Type B pancreatic cell (in vitro differentiated cells): Measurements from ENCODE around the gene RAB10. TPM values are rescaled to one million over a fixed set of nuclear protein-coding genes. Genes with fewer than 3 reads are reported as not detected.

Experiments
- DNase-seq: peaks from one replicate; pipeline ENCODE4 v3.0.0; 2021; ENCODE audit warnings: mixed read lengths; ENCODE audit not compliant: unreplicated experiment; ENCODE audit errors: extremely low spot score
- H3K27ac Mint-ChIP-seq: 2 replicates; pipeline ENCODE4 v1.8.0; 2021; ENCODE audit warnings: mild to moderate bottlenecking, mixed read lengths
- H3K27me3 Mint-ChIP-seq: 2 replicates; pipeline ENCODE4 v1.8.0; 2021; ENCODE audit warnings: mixed read lengths
- H3K36me3 Mint-ChIP-seq: 2 replicates; pipeline ENCODE4 v1.8.0; 2021; ENCODE audit warnings: mixed read lengths
- H3K4me1 Mint-ChIP-seq: one replicate; pipeline ENCODE4 v1.8.0; 2021; ENCODE audit warnings: mixed read lengths; ENCODE audit not compliant: unreplicated experiment
- H3K4me3 Mint-ChIP-seq: 2 replicates; pipeline ENCODE4 v1.8.0; 2021; ENCODE audit warnings: mild to moderate bottlenecking, mixed read lengths
- H3K9me3 Mint-ChIP-seq: 2 replicates; pipeline ENCODE4 v1.8.0; 2021; ENCODE audit warnings: mixed read lengths
- total RNA-seq: library from RNA; stranded (reverse); gene quantifications from 2 replicates; pipeline ENCODE4 v1.2.1, GENCODE V29; 2021; ENCODE audit warnings: low replicate concordance
- TF ChIP-seq, protein P1 (sequence below): fragments of 200-600 bp; sonication (generic); conservative IDR thresholded peaks from 2 replicates; pipeline ENCODE4 v1.5.0; 2021; ENCODE audit warnings: antibody characterized with exemption, mild to moderate bottlenecking

Gene RAB10
- total RNA-seq, 1 donor from 2014 or later: 143 TPM

DNA sequence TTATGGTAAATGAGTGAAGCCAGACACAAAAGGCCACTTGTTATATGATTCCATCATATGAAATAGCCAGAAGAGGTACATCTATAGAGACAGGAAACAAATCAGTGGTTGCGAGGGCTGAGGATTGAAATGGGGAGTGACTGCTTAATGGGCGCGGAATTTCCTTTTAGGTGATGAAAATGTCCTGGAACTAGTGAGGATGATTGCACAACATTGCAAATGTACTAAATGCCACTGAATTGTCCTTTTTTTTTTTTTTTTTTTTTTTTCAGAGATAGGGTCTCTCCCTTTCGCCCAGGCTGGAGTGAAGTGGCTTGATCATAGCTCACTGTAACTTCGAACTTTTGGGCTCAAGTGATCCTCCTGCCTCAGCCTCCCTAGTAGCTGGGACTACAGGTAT, 123.7 kb downstream of the RAB10 start:
- Mint-ChIP-seq H3K36me3 (no peaks in the 10 kb centered on the region), H3K4me1 (no peaks in the 10 kb centered on the region), H3K27me3 (peaks cover 11% of the 10 kb centered on the region), H3K27ac (no peak overlapping the region), H3K4me3 (no peak overlapping the region), H3K9me3 (no peaks in the 10 kb centered on the region)
- DNase-seq: no peak
- TF ChIP-seq, protein P1, sequence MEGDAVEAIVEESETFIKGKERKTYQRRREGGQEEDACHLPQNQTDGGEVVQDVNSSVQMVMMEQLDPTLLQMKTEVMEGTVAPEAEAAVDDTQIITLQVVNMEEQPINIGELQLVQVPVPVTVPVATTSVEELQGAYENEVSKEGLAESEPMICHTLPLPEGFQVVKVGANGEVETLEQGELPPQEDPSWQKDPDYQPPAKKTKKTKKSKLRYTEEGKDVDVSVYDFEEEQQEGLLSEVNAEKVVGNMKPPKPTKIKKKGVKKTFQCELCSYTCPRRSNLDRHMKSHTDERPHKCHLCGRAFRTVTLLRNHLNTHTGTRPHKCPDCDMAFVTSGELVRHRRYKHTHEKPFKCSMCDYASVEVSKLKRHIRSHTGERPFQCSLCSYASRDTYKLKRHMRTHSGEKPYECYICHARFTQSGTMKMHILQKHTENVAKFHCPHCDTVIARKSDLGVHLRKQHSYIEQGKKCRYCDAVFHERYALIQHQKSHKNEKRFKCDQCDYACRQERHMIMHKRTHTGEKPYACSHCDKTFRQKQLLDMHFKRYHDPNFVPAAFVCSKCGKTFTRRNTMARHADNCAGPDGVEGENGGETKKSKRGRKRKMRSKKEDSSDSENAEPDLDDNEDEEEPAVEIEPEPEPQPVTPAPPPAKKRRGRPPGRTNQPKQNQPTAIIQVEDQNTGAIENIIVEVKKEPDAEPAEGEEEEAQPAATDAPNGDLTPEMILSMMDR: no peak

DNA sequence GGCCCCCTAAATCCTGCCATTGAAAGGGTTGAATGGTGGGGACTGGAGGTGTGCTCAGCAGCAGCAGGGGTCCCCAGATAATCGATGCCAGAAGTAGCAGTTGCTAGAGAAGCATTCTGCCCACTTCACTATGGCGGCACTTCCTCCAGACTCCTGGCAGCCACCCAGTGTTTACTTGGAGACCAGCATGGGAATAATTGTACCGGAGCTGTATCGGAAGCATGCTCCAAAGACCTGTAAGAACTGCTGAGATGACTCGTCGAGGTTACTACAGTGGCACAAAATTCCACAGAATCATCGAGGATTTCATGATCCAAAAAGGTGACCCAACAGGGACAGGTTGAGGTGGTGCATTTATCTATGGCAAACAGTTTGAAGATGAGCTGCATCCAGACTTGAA, 128.0 kb downstream of the RAB10 start:
- Mint-ChIP-seq H3K36me3 (no peaks in the 10 kb centered on the region), H3K27me3 (peaks cover 6% of the 10 kb centered on the region), H3K4me1 (no peaks in the 10 kb centered on the region), H3K4me3 (no peak overlapping the region), H3K27ac (no peak overlapping the region), H3K9me3 (no peaks in the 10 kb centered on the region)
- DNase-seq: no peak
- TF ChIP-seq, protein P1: no peak

DNA sequence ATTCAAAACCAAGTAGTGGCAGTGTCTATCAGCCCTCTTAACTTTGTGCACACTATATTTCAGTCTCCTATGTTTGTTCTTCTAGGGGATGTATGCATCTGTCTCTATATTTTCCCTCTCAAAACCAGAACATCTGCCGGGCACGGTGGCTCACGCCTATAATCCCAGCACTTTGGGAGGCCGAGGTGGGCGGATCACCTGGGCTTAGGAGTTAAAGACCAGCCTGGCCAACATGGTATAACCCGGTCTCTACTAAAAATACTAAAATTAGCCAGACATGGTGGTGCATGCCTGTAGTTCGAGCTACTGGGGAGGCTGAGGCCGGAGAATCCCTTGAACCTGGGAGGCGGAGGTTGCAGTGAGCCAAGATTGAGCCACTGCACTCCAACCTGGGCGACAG, 129.1 kb downstream of the RAB10 start:
- Mint-ChIP-seq H3K36me3 (no peaks in the 10 kb centered on the region), H3K27me3 (peaks cover 3% of the 10 kb centered on the region), H3K4me1 (no peaks in the 10 kb centered on the region), H3K4me3 (no peak overlapping the region), H3K27ac (no peak overlapping the region), H3K9me3 (no peaks in the 10 kb centered on the region)
- DNase-seq: no peak
- TF ChIP-seq, protein P1: no peak

DNA sequence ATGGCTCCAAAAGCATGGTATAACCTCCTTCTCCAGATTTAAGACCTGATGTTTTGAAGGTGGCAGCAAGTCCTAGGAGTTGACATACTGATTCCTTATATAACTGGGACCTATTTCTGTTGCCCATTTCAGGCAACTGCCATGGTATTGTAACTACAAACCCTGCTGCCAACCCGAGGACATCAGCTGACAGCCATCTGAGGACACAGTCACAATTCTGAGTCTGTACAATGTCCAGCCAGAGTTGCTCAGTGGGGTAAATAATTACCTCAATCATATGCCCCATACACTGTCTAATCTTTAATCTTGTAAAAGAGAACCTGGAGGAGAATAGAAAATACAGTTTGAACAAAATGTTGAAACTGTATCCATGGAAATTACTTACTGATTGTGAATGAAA, 130.3 kb downstream of the RAB10 start:
- H3K27me3 Mint-ChIP-seq: peaks cover 3% of the 10 kb centered on the region
- TF ChIP-seq, protein P1: no peak
- H3K4me1 Mint-ChIP-seq: peaks cover under 1% of the 10 kb centered on the region
- no peak overlapping the region for H3K4me3 Mint-ChIP-seq
- H3K36me3 Mint-ChIP-seq: no peaks in the 10 kb centered on the region
- H3K9me3 Mint-ChIP-seq: no peaks in the 10 kb centered on the region
- no peak for DNase-seq
- no peak overlapping the region for H3K27ac Mint-ChIP-seq

DNA sequence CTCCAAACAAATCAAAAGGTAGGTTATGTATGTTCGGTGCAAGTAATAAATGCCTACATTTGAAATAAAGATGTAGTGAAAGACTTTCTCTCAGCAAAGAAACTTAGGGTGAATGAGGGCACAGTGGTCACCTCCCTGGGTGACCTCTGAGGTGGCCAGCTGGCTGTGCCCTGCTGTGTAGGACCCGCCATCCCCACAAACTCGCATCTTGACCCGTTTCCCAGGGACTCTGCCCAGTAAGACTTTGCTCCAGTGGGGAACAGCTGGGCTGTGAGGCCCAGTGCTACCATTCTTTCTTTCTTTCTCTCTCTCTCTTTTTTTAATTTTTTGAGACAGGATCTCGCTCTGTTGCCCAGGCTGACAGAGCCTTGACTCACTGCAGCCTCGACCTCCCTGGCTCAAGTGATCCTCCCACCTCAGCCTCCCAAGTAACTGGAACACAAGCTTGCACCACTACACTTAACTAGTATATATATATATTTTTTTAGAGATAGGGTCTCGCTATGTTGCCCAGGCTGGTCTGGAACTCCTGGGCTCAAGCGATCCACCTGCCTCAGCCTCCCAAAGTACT, 130.8 kb downstream of the RAB10 start:
- H3K4me1 Mint-ChIP-seq: peaks cover 5% of the 10 kb centered on the region
- no peak for DNase-seq
- no peak overlapping the region for H3K4me3 Mint-ChIP-seq

More for the DNA sequence above, 130.8 kb downstream of the RAB10 start:
- Mint-ChIP-seq H3K36me3 (no peaks in the 10 kb centered on the region), H3K27ac (no peak overlapping the region), H3K27me3 (peaks cover 8% of the 10 kb centered on the region), H3K9me3 (no peaks in the 10 kb centered on the region)
- TF ChIP-seq, protein P1: no peak
